Pericardium fibroblast (primary cell): ENCODE results near the gene LDB3. TPM values are rescaled to one million over a fixed set of nuclear protein-coding genes. Genes with fewer than 3 reads are reported as not detected.

ENCODE experiments used
- total RNA-seq: library from RNA; depleted of rRNA; stranded (reverse); fragments of >200 nt; gene quantifications from 2 replicates; pipeline ENCODE4 v1.2.3, GENCODE V29; 2015

The LDB3 gene, protein sequence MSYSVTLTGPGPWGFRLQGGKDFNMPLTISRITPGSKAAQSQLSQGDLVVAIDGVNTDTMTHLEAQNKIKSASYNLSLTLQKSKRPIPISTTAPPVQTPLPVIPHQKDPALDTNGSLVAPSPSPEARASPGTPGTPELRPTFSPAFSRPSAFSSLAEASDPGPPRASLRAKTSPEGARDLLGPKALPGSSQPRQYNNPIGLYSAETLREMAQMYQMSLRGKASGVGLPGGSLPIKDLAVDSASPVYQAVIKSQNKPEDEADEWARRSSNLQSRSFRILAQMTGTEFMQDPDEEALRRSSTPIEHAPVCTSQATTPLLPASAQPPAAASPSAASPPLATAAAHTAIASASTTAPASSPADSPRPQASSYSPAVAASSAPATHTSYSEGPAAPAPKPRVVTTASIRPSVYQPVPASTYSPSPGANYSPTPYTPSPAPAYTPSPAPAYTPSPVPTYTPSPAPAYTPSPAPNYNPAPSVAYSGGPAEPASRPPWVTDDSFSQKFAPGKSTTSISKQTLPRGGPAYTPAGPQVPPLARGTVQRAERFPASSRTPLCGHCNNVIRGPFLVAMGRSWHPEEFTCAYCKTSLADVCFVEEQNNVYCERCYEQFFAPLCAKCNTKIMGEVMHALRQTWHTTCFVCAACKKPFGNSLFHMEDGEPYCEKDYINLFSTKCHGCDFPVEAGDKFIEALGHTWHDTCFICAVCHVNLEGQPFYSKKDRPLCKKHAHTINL
- 0.17 and 0.23 TPM in 2 replicates for total RNA-seq

DNA sequence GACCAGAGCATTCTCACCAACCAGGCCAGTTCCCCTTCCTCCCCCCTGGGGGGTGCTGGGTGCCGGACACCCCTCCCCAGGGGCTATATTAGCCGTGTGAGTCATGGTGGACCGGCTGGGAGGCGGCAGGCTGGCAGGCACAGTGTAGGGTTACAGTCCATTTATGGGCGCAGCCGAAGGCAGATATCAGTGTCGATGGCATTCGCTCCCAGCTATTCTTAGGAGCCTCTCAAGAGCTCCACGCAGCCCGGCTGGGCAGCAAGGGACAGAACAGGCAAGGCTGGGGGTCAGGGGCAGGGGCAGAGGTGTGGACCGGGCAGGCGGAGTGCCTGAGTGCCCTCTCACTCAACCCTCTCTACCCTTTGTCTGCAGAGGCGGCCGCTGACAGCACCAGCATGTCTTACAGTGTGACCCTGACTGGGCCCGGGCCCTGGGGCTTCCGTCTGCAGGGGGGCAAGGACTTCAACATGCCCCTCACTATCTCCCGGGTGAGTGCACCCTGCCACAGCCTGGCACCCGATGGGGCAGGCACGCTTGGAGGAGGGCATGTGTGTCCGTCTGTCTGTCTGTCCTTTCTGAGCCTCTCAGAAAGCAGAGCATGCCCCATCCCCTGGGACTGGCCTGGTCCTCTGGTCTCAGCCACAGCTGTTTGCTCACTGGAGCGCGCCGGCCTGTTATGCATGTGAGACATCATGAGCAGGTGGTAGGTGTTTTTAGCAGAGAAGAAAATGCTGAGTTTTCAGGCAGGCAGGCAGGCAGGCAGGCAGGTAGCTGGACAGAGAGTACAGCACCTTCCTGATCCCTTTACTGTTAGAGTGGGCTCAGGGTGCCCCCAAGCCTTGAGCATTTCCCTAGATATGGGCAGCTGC lies at the start of gene LDB3:
Gene LDB3, plus strand, starts transcription at position 215 of the 869 bp plus-strand sequence. Its CDS starts 181 bp downstream, at position 396.

DNA sequence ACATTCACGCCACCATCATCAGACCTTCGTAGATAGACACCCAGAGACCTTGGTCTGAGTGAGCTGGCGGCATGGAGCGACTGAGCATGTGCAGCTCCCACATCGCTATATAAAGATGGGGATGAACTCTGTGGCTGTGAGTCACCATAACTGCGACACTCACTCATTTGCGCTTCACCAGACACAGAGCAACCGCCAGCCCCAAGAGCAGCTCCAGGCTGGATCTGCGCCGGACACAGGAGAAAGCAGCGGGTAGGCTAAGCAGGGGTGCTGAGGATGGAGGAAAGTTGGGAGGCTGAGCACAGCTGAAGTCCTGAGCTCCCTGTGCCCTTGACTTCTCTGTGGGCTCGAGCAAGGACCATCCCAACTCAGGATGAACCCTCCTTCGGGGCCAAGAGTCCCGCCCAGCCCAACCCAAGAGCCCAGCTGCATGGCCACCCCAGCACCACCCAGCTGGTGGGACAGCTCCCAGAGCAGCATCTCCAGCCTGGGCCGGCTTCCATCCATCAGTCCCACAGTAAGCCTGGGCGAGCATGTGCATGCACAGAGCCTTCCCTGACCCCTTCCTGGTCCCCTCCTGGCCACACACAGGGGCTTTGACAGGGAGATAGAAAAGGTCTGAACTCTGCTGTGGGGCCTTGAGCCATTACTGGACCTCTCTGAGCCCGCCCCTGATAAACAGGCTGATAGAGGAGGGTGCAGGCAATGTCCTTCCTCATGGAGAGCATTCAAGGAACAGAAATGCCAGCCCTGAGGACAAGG lies 13.7 kb upstream of the LDB3 start, which contains the start of gene OPN4:
Gene OPN4, plus strand, starts transcription at position 137 of the 762 bp plus-strand sequence. Its CDS starts 237 bp downstream, at position 374.

DNA sequence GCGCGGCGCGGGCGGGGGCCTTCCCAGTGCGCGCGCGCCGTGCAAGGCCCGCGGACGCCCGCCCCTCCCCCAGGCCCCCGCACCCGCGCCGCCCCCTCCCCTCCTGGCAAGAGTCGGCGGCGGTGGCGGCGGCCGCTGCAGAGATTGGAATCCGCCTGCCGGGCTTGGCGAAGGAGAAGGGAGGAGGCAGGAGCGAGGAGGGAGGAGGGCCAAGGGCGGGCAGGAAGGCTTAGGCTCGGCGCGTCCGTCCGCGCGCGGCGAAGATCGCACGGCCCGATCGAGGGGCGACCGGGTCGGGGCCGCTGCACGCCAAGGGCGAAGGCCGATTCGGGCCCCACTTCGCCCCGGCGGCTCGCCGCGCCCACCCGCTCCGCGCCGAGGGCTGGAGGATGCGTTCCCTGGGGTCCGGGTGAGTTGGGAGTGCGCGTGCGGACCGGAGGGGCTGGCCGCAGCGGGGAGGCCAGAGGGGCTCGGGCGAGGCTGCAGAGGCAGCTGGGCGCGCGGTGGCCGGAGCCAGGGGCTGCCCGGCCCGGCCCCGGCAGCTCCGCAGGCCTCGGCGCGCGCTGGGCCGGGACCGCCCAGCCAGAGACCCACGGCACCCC lies 88.3 kb downstream of the LDB3 start, which contains the start of gene BMPR1A:
Gene BMPR1A, plus strand, starts transcription at position 109 of the 602 bp plus-strand sequence. CDS start 119,400 bp downstream, outside the sequence.

Other genes with a start within 250 kb of the LDB3 start
- 22.5 and 24.1 TPM in 2 replicates for gene WAPL, start 146.7 kb upstream of the LDB3 start, total RNA-seq
- not detected in 2 replicates for gene OPN4, start 14.0 kb upstream of the LDB3 start, total RNA-seq
- 20.1 and 29.9 TPM in 2 replicates for gene BMPR1A, start 88.1 kb downstream of the LDB3 start, total RNA-seq